Adrenal gland (tissue), 12 donors: ENCODE measurements around the gene CALML3. TPM values are rescaled to one million over a fixed set of nuclear protein-coding genes. Genes with fewer than 3 reads are reported as not detected.

Source experiments
- DNase-seq, 7 donors: peaks; one replicate each; pipeline ENCODE4 v3.0.0-alpha.2; 2019 to 2020
- H3K27ac ChIP-seq, 5 donors: fragments of 200-600 bp; sonication (generic) in 4 of 5; 1 replicate in 3 of 5; 2 replicates in 2 of 5; pipeline versions ENCODE4 v1.5.1 to v1.8.0; 2016 to 2020; ENCODE audit warnings: mild to moderate bottlenecking in 1 of 5
- H3K27me3 ChIP-seq: fragments of 200-600 bp; 2 replicates; pipeline ENCODE4 v1.8.0; 2021
- H3K36me3 ChIP-seq, 2 donors: fragments of 200-600 bp; replicated peaks in 1 of 2; 1 replicate in 1 of 2; 2 replicates in 1 of 2; pipeline versions ENCODE4 v1.5.1 to v1.8.0; 2018 to 2022
- H3K4me1 ChIP-seq, 2 donors: fragments of 200-600 bp; replicated peaks in 1 of 2; 1 replicate in 1 of 2; 2 replicates in 1 of 2; pipeline versions ENCODE4 v1.5.1 to v1.8.0; 2018 to 2021
- H3K4me3 ChIP-seq, 4 donors: fragments of 200-600 bp; sonication (generic) in 3 of 4; one replicate each; pipeline ENCODE4 v1.5.1; 2016 to 2018
- H3K9me3 ChIP-seq, 3 donors: fragments of 200-600 bp; sonication (generic) in 1 of 3; replicated peaks in 1 of 3; 1 replicate in 2 of 3; 2 replicates in 1 of 3; pipeline versions ENCODE4 v1.5.1 to v1.8.0; 2016 to 2021
- CTCF ChIP-seq, 6 experiments: fragments of 450-650 bp in 4 of 6; fragments of 200-600 bp in 2 of 6; sonication (generic) in 1 of 6; IDR thresholded peaks; 1 replicate in 5 of 6; 2 replicates in 1 of 6; pipeline versions ENCODE4 v1.5.1 to v1.8.0; 2016 to 2021; ENCODE audit warnings: antibody characterized with exemption in 6 of 6, mild to moderate bottlenecking in 2 of 6, moderate library complexity in 1 of 6
- POLR2A ChIP-seq, 2 donors: fragments of 450-650 bp; IDR thresholded peaks; one replicate each; pipeline ENCODE4 v1.6.1; 2017; ENCODE audit warnings: antibody characterized with exemption in 2 of 2, mild to moderate bottlenecking in 2 of 2, moderate library complexity in 1 of 2
- WGBS, 4 donors: extraction: QIAGEN DNeasy Blood & Tissue Kit in 2 of 4; methylation state at CpG; one replicate each; pipeline versions ENCODE4 v1.1.5 to v1.1.7; 2013 to 2017; 5-methylcytosine and 5-hydroxymethylcytosine counted together
- intact Hi-C, 2 donors: fragments of 100-400 bp; cut with DNase I; formaldehyde crosslinking; loops; one replicate each; pipeline versions ENCODE4 v1.14.1 to v1.15.0; 2022 to 2023
- polyA plus RNA-seq, 3 donors: library from polyadenylated mRNA; stranded (reverse); fragments of 200-250 nt in 2 of 3; fragments of 350-450 nt in 1 of 3; fragmentation: Illumina TruSeq in 1 of 3; extraction: RNeasy Lipid Tissue Mini Kit (QIAGEN cat#74804) in 1 of 3; gene quantifications; one replicate each; pipeline ENCODE4 v1.2.3, GENCODE V29; 2013 to 2014
- total RNA-seq, 9 donors: library from RNA; depleted of rRNA in 4 of 9; stranded (reverse); fragments of >200 nt in 4 of 9; fragments of 120-200 nt in 1 of 9; fragmentation: NEBNext Ultra II Directional in 1 of 9; extraction: Animal tissue kit (Norgen Biotek cat#: 25700) in 1 of 9; gene quantifications; one replicate each; pipeline versions ENCODE4 v1.1.0 to v1.2.4, GENCODE V29; 2013 to 2023
- donor health status: healthy with polysubstance abuse.
- donor health status: Bipolar disorder and iron deficiency.
- donor health status: DM: yes; HTN: yes; CAD: no.
- donor health status: DM: no; HTN: no; CAD: no.
- donor health status: DM: no; HTN: no; CAD: no.
- donor health status: DM: yes; HTN: yes; CAD: no.

CALML3 gene
- total and polyA plus RNA-seq, 12 donors = 0.07 TPM; not detected in 11

GRCh38 chr10:5528989-5529701 is 4.4 kb downstream of the CALML3 start:
- Histone ChIP-seq H3K4me3 (no peak overlapping the region), H3K4me1 (no peaks in the 10 kb centered on the region), H3K36me3 (no peaks in the 10 kb centered on the region), H3K27me3 (no peaks in the 10 kb centered on the region), H3K27ac (no peak overlapping the region), H3K9me3 (no peaks in the 10 kb centered on the region)
- WGBS, 4 donors = 84 to 87% (median 86%) methylated on average over 10 to 11 of the region's 11 CpGs
- intact Hi-C loops = no loop called here
- no peak for DNase-seq
- TF ChIP-seq CTCF (IDR thresholded peaks at IDR 0.05) = no peak
- no peak for TF ChIP-seq POLR2A (IDR thresholded peaks at IDR 0.05)

GRCh38 chr10:5529702-5530411 is 5.1 kb downstream of the CALML3 start:
- Histone ChIP-seq H3K36me3 (no peaks in the 10 kb centered on the region), H3K9me3 (no peaks in the 10 kb centered on the region), H3K27me3 (no peaks in the 10 kb centered on the region), H3K4me1 (no peaks in the 10 kb centered on the region), H3K4me3 (no peak overlapping the region), H3K27ac (no peak overlapping the region)
- intact Hi-C loops = no loop called here
- WGBS, 4 donors = 79 to 83% (median 82%) methylated on average over 7 of the region's 7 CpGs
- DNase-seq = no peak
- no peak for TF ChIP-seq CTCF (IDR thresholded peaks at IDR 0.05)
- no peak for TF ChIP-seq POLR2A (IDR thresholded peaks at IDR 0.05)

- Histone ChIP-seq H3K27me3 (no peaks in the 10 kb centered on the region), H3K9me3 (no peaks in the 10 kb centered on the region), H3K4me3 (no peak overlapping the region), H3K27ac (no peak overlapping the region), H3K36me3 (no peaks in the 10 kb centered on the region), H3K4me1 (no peaks in the 10 kb centered on the region)
- 88 to 95% (median 90%) methylated on average over 4 to 5 of the region's 5 CpGs for WGBS, 4 donors
- DNase-seq = no peak
- intact Hi-C loops = no loop called here
- TF ChIP-seq POLR2A (IDR thresholded peaks at IDR 0.05) (no peak), CTCF (IDR thresholded peaks at IDR 0.05) (no peak)
Observed at GRCh38 chr10:5530412-5530806, 5.6 kb downstream of the CALML3 start.

GRCh38 chr10:5530846-5531557 is 6.2 kb downstream of the CALML3 start:
- Histone ChIP-seq H3K4me3 (no peak overlapping the region), H3K36me3 (no peaks in the 10 kb centered on the region), H3K9me3 (no peaks in the 10 kb centered on the region), H3K4me1 (no peaks in the 10 kb centered on the region), H3K27me3 (no peaks in the 10 kb centered on the region), H3K27ac (no peak overlapping the region)
- TF ChIP-seq CTCF (IDR thresholded peaks at IDR 0.05) = no peak
- no peak for TF ChIP-seq POLR2A (IDR thresholded peaks at IDR 0.05)
- intact Hi-C loops = no loop called here
- no peak for DNase-seq
- 87 to 91% (median 88%) methylated on average over 12 to 16 of the region's 16 CpGs for WGBS, 4 donors
